AG09319 (cell line): ENCODE results near the gene F2RL1.
"Not testable (repeated sequence)": the region's sequence is repeated elsewhere in the genome, so short reads cannot be mapped to it uniquely, and the experiment has no call there.

ENCODE experiments used
- DNase-seq: peaks from one replicate; pipeline ENCODE4 v3.0.0-alpha.2; 2010; ENCODE audit warnings: low read depth; ENCODE audit errors: extremely low read depth
- CTCF ChIP-seq: IDR thresholded peaks from 2 replicates; pipeline ENCODE4 v1.5.1; 2011; ENCODE audit warnings: low read depth, mild to moderate bottlenecking, inconsistent platforms, low read length, moderate library complexity

F2RL1 gene

GRCh38 chr5:76820526-76820890 lies 1.7 kb downstream of the F2RL1 start:
- DNase-seq: no peak
- TF ChIP-seq CTCF: no peak

- no peak for DNase-seq
- no peak for TF ChIP-seq CTCF
Observed at GRCh38 chr5:76821136-76821535, 2.3 kb downstream of the F2RL1 start.

GRCh38 chr5:76822105-76822731 lies 3.4 kb downstream of the F2RL1 start:
- not testable (repeated sequence) for DNase-seq

- not testable (repeated sequence) for DNase-seq
Observed at GRCh38 chr5:76826416-76826815, 7.6 kb downstream of the F2RL1 start.

- no peak for TF ChIP-seq CTCF
- no peak for DNase-seq
Observed at GRCh38 chr5:76831110-76831452, 12.3 kb downstream of the F2RL1 start.

GRCh38 chr5:76836181-76836580 lies 17.4 kb downstream of the F2RL1 start:
- no peak; the same call in 1 of the 2 replicates for TF ChIP-seq CTCF
- no peak for DNase-seq

GRCh38 chr5:76836585-76836984 lies 17.8 kb downstream of the F2RL1 start:
- TF ChIP-seq CTCF: no peak
- DNase-seq: no peak

- no peak for TF ChIP-seq CTCF
- no peak for DNase-seq
Observed at GRCh38 chr5:76838481-76839261, 19.8 kb downstream of the F2RL1 start.
